ENCODE data around the gene RBBP4. TPM values are rescaled to one million over a fixed set of nuclear protein-coding genes. Genes with fewer than 3 reads are reported as not detected.
"Not testable (repeated sequence)": the region's sequence is repeated elsewhere in the genome, so short reads cannot be mapped to it uniquely, and the experiment has no call there.

The RBBP4 gene
- total RNA-seq (2014; rRNA removed; shearing (Covaris generic); ENCODE audit: low replicate concordance) = 136 and 158 TPM in 2 replicates

DNA sequence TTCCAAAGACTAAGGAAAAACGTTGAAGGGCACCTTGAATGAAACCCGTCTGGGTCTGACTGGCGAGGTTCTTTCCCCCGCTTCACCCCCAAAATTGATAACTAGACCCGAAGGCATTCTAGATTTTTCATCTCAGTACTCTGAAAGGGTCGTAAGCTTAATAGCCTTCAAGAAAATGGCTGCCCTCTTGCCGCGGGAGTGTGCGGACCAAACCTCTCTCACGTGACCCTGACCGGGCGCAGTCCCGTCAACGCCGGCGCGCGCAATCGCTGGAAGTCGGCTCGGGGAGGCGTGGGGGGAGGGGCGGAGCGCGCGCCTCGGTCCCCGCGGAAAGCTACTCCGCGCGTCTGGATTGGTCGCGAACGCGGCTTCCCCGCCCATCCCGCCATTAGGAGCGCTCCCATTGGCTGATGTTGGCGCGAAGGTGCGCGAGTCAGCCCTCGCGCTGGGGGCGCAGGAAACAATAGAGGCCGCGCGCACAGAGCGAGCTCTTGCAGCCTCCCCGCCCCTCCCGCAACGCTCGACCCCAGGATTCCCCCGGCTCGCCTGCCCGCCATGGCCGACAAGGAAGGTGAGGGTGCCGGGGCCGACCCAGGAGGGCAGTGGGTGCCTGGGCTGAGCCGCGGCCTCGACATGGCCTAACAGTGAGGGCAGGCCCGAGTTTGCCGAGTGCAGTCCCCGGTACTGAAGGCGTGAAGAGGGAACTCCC is at the start of gene RBBP4:
Gene RBBP4 (plus strand): TSS at position 457 of the 709 bp plus-strand sequence. CDS start 99 bp downstream, at position 556.
- in situ Hi-C loops (cut with HindIII; ENCODE audit: low pct_unique_long_range_greater_than_20kb, low sequenced_read_pairs) = no loop called here
- DNase-seq (ENCODE audit: low read depth) = peak; percentile 97

DNA sequence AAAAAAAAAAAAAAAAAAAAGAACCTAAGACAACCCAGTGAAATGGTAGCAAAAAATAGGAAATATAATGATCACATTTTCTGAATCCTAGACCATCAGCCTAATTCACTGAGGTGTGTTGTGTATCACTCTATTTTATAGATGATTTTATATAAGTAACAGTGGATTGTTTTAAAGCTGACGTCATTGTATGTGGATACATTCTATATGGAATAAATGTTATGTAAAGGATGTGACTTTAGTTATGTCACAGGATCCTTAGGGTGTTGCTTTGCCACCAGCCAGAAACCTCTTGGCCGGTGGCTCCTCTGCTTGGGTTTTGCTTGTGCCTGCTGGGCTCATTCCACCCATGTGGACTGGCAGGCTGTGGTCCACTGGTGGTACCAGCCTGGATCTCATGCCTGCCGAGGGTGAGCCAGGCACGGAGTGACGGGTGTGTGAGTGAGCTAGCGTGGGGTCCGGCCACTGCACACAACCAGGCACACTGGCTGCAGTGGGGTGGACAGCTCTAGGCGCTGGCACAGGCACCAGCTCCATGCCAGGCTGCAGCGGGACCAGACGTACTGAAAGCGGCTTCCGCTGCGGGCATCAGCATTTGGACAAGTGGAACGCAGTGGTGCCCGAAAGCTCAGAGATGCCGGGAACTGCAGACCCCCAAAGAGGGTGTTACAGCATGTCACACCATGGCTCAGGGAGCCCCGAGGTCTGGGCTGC is 45.1 kb upstream of the RBBP4 start:
- in situ Hi-C loops (cut with HindIII; ENCODE audit: low pct_unique_long_range_greater_than_20kb, low sequenced_read_pairs) = no loop called here
- no peak for DNase-seq (ENCODE audit: low read depth)

DNA sequence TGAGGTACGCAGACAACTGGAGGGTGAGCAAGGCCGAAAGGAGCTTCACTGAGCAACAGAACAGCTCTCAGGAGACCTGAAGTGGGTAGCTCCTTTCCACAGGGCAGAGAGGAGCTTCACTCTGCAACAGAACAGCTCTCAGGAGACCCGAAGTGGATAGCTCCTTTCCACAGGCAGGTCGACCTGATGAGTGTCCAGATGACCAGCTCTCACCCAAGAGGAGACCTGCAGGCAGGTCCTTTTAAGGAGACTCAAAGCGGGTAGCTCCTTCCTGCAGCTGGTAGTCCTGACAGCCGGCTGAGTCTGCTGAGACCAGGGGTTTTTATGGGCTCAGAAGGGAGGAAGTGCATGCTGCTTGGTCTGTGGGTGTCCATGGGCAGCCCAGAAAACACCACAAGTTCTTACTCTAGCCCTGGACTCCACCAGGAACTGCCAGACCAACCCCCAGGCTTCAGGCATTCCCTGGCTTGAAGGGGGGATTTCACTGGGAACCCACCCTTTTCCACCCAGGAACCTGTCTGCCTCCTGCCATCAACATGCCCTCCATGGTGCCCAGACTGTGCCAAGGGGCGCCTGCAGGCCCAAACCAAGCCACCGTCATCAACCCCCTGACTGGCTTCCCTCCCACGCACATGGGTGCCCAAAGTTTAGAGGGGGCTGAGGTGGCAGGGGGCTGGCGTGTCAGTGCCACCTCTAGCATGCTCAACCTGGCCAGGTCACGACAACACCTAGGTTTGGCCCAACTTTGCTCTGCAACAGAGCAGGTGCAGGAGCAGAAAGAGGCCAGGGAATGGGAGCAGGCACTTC is 44.2 kb upstream of the RBBP4 start:
- in situ Hi-C loops (cut with HindIII; ENCODE audit: low pct_unique_long_range_greater_than_20kb, low sequenced_read_pairs) = no loop called here

DNA sequence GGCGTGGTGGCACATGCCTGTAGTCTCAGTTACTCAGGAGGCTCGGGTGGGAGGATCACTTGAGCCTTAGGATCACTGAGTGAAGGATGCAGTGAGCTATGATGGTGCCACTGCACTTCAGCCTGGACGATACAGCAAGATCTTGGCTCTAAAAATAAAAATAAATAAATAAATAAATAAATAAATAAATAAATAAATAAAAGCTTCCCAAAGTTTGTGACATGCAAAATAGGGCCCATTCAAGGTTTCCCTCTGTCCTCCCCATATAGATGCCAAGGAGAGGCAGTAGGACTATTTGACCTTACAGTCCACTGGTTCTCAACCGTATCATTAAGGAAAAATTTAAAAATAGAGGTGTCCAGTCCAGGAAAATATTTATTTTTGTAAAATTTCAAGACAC is 41.8 kb upstream of the RBBP4 start:
- in situ Hi-C loops (cut with HindIII; ENCODE audit: low pct_unique_long_range_greater_than_20kb, low sequenced_read_pairs) = no loop called here
- no peak for DNase-seq (ENCODE audit: low read depth)

More for the DNA sequence above, 44.2 kb upstream of the RBBP4 start:
- DNase-seq (ENCODE audit: low read depth) = no peak

DNA sequence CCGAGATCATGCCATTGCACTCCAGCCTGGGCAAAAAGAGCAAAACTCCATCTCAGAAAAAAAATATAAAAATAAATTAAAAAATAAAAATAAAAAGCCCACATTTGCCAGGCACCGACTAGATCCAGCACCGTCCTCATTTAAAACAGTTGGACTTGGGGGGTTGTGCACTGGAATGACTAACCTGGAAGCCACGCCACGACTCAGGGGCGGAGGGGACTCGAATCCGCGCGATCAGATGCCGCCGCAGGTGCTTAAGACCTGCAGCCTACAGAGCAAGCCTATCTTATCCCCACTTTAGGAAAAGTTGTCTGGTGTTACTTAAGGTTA is 39.2 kb upstream of the RBBP4 start:
- DNase-seq (ENCODE audit: low read depth) = no peak
- in situ Hi-C loops (cut with HindIII; ENCODE audit: low pct_unique_long_range_greater_than_20kb, low sequenced_read_pairs) = no loop called here

DNA sequence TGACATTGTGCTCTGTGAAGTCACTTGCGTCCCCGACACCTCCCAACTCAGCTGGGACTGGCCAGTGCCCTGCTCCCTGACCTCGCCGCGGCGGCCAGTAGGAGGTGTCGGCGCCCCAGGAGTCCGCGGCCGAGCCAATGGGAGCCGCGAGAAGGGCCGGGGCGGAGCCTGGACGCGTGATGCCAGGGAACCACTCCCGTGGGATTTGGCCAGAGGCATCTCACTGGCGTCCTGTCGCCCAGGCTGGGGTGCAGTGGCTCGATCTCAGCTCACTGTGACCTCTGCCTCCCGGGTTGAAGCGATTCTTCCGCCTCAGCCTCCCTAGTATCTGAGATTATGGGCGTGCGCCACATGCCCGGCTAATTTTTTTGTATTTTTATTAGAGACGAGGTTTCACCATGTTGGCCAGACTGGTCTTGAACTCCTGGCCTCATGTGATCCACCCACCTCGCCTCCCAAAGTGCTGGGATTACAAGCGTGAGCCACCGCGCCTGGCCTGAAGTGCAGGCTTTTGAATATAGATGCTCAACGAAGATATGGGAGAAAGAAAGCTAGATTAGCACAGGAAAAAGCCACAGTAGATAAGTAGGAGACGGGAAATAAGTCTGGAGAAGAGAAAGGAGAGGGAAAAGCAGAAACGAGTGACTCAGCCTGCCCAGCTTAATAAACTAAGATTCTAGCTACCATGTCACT is 38.7 kb upstream of the RBBP4 start:
- peak; percentile 79 for DNase-seq (ENCODE audit: low read depth)
- in situ Hi-C loops (cut with HindIII; ENCODE audit: low pct_unique_long_range_greater_than_20kb, low sequenced_read_pairs) = no loop called here

DNA sequence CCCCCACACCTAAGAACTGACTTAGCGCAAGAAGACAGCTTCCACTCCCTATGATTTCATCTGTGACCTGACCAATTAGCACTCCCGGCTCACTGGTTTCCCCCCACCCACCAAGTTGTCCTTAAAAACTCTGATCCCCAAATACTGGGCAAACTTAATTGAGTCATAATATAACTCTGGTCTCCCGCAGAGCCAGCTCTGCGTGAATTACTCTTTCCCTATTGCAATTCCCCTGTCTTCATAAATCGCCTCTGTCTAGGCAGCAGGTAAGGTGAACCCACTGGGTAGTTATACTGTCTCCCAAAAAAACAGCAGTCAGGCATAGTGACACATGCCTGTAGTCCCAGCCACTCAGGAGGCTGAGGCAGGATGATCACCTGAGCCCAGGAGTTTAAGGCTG is 37.5 kb upstream of the RBBP4 start:
- no peak for DNase-seq (ENCODE audit: low read depth)
- in situ Hi-C loops (cut with HindIII; ENCODE audit: low pct_unique_long_range_greater_than_20kb, low sequenced_read_pairs) = no loop called here

DNA sequence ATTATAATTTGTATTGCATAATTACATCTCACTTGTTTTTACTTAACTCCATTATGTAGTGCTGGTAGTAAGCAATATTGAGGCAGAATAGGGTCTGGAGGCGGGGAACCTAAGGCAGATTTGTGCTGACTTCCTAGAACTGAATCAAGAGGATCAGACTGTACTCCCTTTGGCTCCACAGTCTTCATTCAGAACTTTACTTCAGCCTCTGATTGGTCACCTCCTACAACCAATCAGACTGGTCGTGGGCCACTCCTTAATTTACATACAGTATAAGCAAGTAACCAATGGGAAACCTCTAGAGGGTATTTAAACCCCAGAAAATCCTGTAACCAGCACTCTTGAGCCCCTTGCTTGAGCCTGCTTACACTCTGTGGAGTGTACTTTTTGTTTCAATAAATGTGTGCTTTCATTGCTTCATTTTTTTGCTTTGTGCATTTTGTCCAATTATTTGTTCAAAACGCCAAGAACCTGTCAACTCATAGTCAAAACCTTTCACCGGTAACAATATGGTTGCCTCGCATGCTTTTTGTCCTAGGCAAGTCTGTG is 32.3 kb upstream of the RBBP4 start:
- no peak for DNase-seq (ENCODE audit: low read depth)
- in situ Hi-C loops (cut with HindIII; ENCODE audit: low pct_unique_long_range_greater_than_20kb, low sequenced_read_pairs) = no loop called here

DNA sequence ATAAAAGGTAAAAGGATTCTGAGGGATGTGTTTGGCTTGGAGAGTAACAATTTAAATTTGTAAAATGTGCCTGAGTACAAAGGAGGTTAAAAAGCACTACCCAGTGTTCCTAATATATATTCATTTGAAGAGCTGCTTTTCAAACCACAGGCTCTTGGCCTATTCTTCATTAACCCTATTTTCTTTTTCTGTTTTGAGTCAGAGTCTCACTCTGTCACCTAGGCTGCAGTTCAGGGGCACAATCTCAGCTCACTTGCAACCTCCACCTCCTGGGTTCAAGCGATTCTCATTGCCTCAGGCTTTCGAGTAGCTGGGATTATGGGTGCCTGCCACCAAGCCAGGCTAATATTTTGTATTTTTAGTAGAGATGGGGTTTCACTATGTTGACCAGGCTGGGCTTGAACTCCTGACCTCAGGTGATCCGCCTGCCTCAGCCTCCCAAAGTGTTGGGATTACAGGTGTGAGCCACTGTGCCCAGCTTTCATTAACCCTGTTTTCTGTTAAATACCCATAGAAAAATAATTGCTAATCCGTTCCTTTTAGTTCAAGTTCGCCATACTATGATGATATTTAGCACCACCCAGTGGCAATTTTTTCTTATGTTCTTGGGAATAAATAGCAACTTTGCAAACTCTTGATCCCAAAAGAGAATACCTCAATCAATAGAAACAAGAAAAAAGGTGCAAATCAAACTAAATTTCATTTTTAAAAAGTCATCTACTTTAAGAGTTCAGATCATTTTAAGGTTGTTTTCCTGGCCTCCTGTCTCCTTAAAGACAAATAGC is 31.1 kb upstream of the RBBP4 start:
- DNase-seq (ENCODE audit: low read depth) = no peak
- in situ Hi-C loops (cut with HindIII; ENCODE audit: low pct_unique_long_range_greater_than_20kb, low sequenced_read_pairs) = no loop called here

DNA sequence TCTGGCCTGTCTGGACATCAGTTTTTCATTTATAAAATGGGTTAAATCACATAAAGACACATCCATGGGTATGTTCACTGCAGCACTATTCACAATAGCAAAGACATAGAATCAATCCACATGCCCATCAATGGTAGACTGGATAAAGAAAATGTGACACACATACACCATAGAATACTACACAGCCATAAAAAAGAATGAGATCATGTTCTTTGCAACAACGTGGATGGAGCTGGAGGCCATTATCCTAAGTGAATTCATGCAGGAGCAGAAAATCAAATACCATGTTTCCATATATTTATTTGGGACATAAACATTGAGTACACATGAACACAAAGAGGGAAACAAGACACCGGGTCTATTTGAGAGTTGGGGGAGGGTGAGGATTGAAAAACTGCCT is 28.8 kb upstream of the RBBP4 start:
- DNase-seq (ENCODE audit: low read depth) = no peak
- in situ Hi-C loops (cut with HindIII; ENCODE audit: low pct_unique_long_range_greater_than_20kb, low sequenced_read_pairs) = no loop called here

DNA sequence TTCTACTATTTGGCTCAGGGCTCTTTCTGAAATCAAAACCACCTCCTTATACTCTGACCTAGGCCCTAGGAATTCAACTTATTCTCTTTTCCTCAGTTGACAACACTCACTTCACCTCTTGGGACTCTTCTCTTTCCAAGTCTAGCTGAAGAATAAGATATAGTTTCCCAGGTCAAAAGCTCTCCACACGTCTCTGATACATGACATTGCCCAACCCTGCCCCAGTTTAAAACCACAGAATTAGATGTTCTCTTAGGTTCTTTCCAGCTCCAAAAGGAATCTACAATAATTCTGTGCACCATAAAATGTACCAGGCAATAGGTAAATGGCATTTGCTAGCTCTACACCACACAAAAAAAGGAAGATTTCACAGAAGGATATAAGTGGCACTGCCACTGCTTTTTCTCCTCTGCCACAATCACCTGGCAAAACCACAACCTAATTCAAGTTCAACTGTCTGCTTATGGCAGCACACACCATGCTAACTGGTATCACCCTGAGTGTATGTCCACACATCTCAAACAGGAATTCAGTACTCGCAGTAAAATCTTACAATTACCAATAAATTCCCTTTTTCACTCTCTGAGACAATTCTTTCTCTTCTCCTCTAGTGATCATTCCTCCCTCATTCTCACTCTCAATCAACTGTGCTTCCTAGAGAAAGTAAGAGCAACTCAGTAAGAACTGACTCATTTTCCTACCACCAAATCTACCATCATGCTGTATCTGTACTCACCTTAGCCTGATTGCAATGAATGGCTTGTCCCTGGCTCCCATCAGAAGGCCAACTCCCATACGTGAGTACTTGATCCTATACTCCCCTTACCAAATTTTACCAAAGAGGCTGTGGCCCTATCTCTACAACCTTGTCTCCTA is 28.0 kb upstream of the RBBP4 start:
- DNase-seq (ENCODE audit: low read depth) = no peak
- in situ Hi-C loops (cut with HindIII; ENCODE audit: low pct_unique_long_range_greater_than_20kb, low sequenced_read_pairs) = no loop called here

DNA sequence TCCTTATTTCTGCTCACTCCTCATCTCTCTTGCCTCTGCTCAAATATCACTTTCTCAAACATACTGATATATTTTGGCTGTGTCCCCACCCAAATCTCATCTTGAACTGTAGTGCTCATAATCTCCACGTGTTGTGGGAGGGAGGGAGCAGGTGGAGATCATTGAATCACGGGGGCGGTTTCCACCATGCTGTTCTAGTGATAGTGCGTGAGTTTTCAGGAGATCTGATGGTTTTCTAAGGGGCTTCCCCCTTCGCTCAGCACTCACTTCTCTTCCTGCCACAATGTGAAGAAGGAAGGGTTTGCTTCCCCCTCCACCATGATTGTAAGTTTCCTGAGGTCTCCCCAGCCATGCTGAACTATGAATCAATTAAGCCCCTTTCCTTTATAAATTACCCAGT is 27.2 kb upstream of the RBBP4 start:
- no peak for DNase-seq (ENCODE audit: low read depth)
- in situ Hi-C loops (cut with HindIII; ENCODE audit: low pct_unique_long_range_greater_than_20kb, low sequenced_read_pairs) = no loop called here

DNA sequence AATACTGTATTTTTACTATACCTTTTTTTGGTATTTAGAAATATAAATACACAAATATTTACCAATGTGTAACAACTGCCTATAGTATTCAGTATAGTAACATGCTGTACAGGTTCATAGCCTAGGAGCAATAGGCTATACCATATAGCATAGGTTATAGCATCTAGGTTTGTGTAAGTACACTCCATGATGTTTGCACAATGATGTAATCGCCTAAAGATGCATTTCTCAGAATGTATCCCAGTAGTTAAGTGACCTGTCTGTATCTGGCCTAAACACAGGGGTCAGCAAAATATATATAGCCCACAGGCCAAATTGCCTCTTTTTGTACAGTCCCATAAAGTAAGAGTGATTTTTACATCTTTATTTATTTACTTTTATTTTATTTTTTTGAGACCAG is 24.8 kb upstream of the RBBP4 start:
- no peak for DNase-seq (ENCODE audit: low read depth)
- in situ Hi-C loops (cut with HindIII; ENCODE audit: low pct_unique_long_range_greater_than_20kb, low sequenced_read_pairs) = no loop called here

DNA sequence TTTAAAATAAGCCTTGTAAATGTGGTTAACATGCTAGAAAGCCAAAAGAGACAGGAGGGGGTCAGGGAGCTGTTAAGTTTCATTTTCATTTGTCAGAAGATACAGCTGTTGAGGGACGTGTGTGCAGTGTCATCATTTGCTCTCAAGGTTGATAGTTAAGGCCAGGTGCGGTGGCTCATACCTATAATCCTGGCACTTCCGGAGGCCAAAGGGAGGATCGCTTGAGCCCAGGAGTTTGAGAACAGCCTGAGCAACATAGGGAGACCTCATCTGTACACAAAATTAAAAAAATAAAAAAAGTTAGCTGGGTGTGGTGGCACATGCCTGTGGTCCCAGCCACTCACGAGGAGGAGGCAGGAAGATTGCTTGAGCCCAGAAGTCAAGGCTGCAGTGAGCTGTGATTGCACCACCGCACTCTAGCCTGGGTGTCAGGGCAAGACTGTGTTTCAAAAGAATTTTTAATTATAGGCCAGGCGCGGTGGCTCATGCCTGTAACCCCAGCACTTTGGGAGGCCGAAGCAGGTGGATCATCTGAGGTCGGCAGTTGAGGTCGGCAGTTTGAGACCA is 23.3 kb upstream of the RBBP4 start:
- DNase-seq (ENCODE audit: low read depth) = no peak
- in situ Hi-C loops (cut with HindIII; ENCODE audit: low pct_unique_long_range_greater_than_20kb, low sequenced_read_pairs) = no loop called here

DNA sequence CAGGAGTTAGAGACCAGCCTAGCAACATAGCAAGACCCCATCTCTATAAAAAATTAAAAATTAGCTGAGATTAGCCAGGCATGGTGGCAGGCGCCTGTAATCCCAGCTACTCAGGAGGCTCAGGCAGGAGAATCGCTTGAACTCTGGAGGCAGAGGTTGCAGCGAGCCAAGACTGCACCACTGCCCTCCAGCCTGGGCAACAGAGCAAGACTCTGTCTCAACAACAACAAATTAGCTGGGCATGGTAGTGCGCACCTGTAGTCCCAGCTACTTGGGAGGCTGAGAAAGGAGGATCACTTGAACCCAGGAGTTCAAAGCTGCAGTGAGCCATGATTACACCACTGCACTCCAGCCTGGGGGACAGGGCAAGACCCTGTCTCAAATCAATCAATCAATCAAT is 20.8 kb upstream of the RBBP4 start:
- DNase-seq (ENCODE audit: low read depth); in situ Hi-C loops (cut with HindIII; ENCODE audit: low pct_unique_long_range_greater_than_20kb, low sequenced_read_pairs): not testable (repeated sequence)

DNA sequence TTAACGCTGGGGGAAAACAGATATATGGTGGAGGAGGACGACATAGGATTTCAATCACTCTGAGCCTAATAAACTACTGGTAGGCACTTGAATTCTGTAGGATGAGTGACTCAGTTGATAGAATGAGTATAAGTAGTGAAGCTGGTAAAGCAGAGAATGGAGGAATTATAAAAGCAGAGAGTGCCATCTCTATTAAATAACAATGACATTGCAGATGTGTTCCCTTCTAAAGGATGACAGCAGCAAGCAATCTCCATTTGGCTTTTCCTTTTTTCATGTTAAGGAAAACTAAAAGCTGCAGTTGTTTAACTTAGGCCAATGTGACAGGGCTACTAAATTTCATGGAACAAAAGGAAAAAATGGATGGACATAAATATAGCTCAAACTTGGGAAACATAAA is 18.2 kb upstream of the RBBP4 start:
- DNase-seq (ENCODE audit: low read depth) = no peak
- in situ Hi-C loops (cut with HindIII; ENCODE audit: low pct_unique_long_range_greater_than_20kb, low sequenced_read_pairs) = no loop called here
